WTC11 (cell line): ENCODE results near the gene CALHM4. TPM values are rescaled to one million over a fixed set of nuclear protein-coding genes. Genes with fewer than 3 reads are reported as not detected.

ENCODE experiments used
- ATAC-seq: fragments of 200-7000 bp; cut with Tn5 transposase; 2 replicates; pipeline ENCODE4 v1.10.0; 2021; ENCODE audit warnings: mild to moderate bottlenecking, moderate library complexity
- CTCF ChIA-PET: fragments of 300-600 bp; sonication (Branson Sonifier 250); formaldehyde crosslinking; loops from one replicate; lab custom pipeline; 2021; ENCODE audit warnings: antibody characterized with exemption; lab: Charles Lee
- POLR2A ChIA-PET: fragments of 350-600 bp; sonication (Branson Sonifier 250); formaldehyde crosslinking; loops from one replicate; lab custom pipeline; 2021; ENCODE audit warnings: antibody characterized with exemption; lab: Charles Lee
- DNase-seq: peaks from one replicate; pipeline ENCODE4 v3.0.0; 2021; ENCODE audit warnings: low spot score
- H3K27ac Mint-ChIP-seq: 2 replicates; pipeline ENCODE4 v1.8.0; 2021; ENCODE audit warnings: mixed read lengths
- H3K27me3 Mint-ChIP-seq: 2 replicates; pipeline ENCODE4 v1.8.0; 2021; ENCODE audit warnings: low read depth, mild to moderate bottlenecking, moderate library complexity, mixed read lengths
- H3K36me3 Mint-ChIP-seq: 2 replicates; pipeline ENCODE4 v1.8.0; 2021; ENCODE audit warnings: mixed read lengths
- H3K4me1 Mint-ChIP-seq: 2 replicates; pipeline ENCODE4 v1.8.0; 2022; ENCODE audit warnings: mixed read lengths
- H3K4me3 Mint-ChIP-seq: 2 replicates; pipeline ENCODE4 v1.8.0; 2021; ENCODE audit warnings: mild to moderate bottlenecking, moderate library complexity, mixed read lengths
- H3K9me3 Mint-ChIP-seq: 2 replicates; pipeline ENCODE4 v1.8.0; 2021; ENCODE audit warnings: mixed read lengths
- ATF1 ChIP-seq: sonication (generic); formaldehyde crosslinking; IDR thresholded peaks from 2 replicates; pipeline ENCODE4 v1.8.1; 2023; ENCODE audit warnings: mild to moderate bottlenecking, moderate library complexity, missing genetic modification reagents
- CREB1 ChIP-seq: sonication (generic); formaldehyde crosslinking; IDR thresholded peaks from 2 replicates; pipeline ENCODE4 v1.8.0; 2023; ENCODE audit warnings: mild to moderate bottlenecking, missing genetic modification reagents
- CREM ChIP-seq: sonication (generic); formaldehyde crosslinking; IDR thresholded peaks from 2 replicates; pipeline ENCODE4 v1.8.1; 2022; ENCODE audit warnings: mild to moderate bottlenecking, missing genetic modification reagents, moderate library complexity
- ETV6 ChIP-seq: sonication (generic); formaldehyde crosslinking; IDR thresholded peaks from 2 replicates; pipeline ENCODE4 v1.8.1; 2022; ENCODE audit warnings: mild to moderate bottlenecking, missing genetic modification reagents
- HMGA2 ChIP-seq: fragments of 250-450 bp; sonication (Bioruptor Pico); IDR thresholded peaks from 2 replicates; pipeline ENCODE4 v1.4.0; 2021; ENCODE audit warnings: mild to moderate bottlenecking, moderate library complexity
- NR1H2 ChIP-seq: sonication (generic); formaldehyde crosslinking; IDR thresholded peaks from 2 replicates; pipeline ENCODE4 v1.9.0; 2021; ENCODE audit warnings: mild to moderate bottlenecking, moderate library complexity, missing genetic modification reagents
- RORB ChIP-seq: fragments of 250-450 bp; sonication (Bioruptor Pico); IDR thresholded peaks from 2 replicates; pipeline ENCODE4 v1.9.0; 2021; ENCODE audit warnings: mild to moderate bottlenecking
- TEAD4 ChIP-seq: sonication (generic); formaldehyde crosslinking; IDR thresholded peaks from 2 replicates; pipeline ENCODE4 v1.8.0; 2022; ENCODE audit warnings: mild to moderate bottlenecking, missing genetic modification reagents
- ZNF219 ChIP-seq: sonication (generic); formaldehyde crosslinking; IDR thresholded peaks from 2 replicates; pipeline ENCODE4 v1.8.0; 2023; ENCODE audit warnings: missing genetic modification reagents, mild to moderate bottlenecking, borderline replicate concordance
- ZNF317 ChIP-seq: sonication (generic); formaldehyde crosslinking; IDR thresholded peaks from 2 replicates; pipeline ENCODE4 v1.8.1; 2023; ENCODE audit warnings: low read depth, mild to moderate bottlenecking, moderate library complexity, missing genetic modification reagents, borderline replicate concordance
- total RNA-seq: library from RNA; stranded (reverse); gene quantifications from 3 replicates; pipeline ENCODE4 v1.2.3, GENCODE V29; 2021
- TF ChIP-seq, protein P1 (sequence below): fragments of 200-600 bp; IDR thresholded peaks from 2 replicates; pipeline ENCODE4 v1.8.0; 2022; ENCODE audit warnings: antibody characterized with exemption
- TF ChIP-seq, protein P2 (sequence below): sonication (generic); formaldehyde crosslinking; IDR thresholded peaks from 2 replicates; pipeline ENCODE4 v1.8.1; 2022; ENCODE audit warnings: low read depth, mild to moderate bottlenecking, moderate library complexity, missing genetic modification reagents, borderline replicate concordance
- TF ChIP-seq, protein P3 (sequence below): sonication (generic); formaldehyde crosslinking; IDR thresholded peaks from 2 replicates; pipeline ENCODE4 v1.8.1; 2022; ENCODE audit warnings: missing genetic modification reagents, borderline replicate concordance
- TF ChIP-seq, protein P4 (sequence below): sonication (generic); formaldehyde crosslinking; IDR thresholded peaks from 2 replicates; pipeline ENCODE4 v1.8.1; 2023; ENCODE audit warnings: mild to moderate bottlenecking, missing genetic modification reagents, borderline replicate concordance
- TF ChIP-seq, protein P5 (sequence below): sonication (generic); formaldehyde crosslinking; IDR thresholded peaks from 2 replicates; pipeline ENCODE4 v1.8.1; 2023; ENCODE audit warnings: mild to moderate bottlenecking, missing genetic modification reagents, moderate library complexity
- TF ChIP-seq, protein P6 (sequence below): fragments of 250-450 bp; sonication (Bioruptor Pico); IDR thresholded peaks from 2 replicates; pipeline ENCODE4 v1.8.0; 2021; ENCODE audit warnings: mild to moderate bottlenecking
- TF ChIP-seq, protein P7 (sequence below): sonication (generic); formaldehyde crosslinking; IDR thresholded peaks from 2 replicates; pipeline ENCODE4 v1.8.1; 2022; ENCODE audit warnings: low read depth, missing genetic modification reagents, borderline replicate concordance

The CALHM4 gene
- total RNA-seq, 1 experiment from 2014 or later: not detected

DNA sequence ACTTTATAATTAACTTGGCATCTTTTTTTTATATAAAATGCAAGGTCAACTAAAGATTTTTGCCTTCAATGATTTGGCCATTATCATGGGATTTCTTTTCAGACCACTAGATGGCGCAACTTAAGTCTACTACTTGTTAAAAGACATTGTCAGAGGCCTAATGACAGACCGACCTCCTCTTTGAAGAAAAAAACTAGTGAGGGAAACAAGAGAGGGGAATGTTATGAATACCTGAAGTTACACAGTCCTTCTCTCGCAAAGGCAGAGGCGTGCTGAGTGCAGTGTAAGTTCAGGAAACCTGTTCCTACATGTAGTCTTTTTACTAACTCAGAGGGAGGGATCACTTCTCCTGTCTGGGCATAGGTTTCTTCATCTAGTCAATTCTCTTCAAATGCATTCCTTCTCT, 17.3 kb upstream of the CALHM4 start:
- ChIA-PET CTCF (interaction anchor here (1.2 to 3.8 kb wide), 4 partner anchors 25 to 268 kb away, joined by 4 to 65 read pairs (median 34); partner anchors contain the start of gene CALHM5), POLR2A (no interaction called here)
- Mint-ChIP-seq H3K9me3 (no peaks in the 10 kb centered on the region), H3K36me3 (no peaks in the 10 kb centered on the region), H3K27ac (no peak overlapping the region), H3K27me3 (no peaks in the 10 kb centered on the region)
- ATAC-seq: peak; percentile 33
- TF ChIP-seq, protein P1, sequence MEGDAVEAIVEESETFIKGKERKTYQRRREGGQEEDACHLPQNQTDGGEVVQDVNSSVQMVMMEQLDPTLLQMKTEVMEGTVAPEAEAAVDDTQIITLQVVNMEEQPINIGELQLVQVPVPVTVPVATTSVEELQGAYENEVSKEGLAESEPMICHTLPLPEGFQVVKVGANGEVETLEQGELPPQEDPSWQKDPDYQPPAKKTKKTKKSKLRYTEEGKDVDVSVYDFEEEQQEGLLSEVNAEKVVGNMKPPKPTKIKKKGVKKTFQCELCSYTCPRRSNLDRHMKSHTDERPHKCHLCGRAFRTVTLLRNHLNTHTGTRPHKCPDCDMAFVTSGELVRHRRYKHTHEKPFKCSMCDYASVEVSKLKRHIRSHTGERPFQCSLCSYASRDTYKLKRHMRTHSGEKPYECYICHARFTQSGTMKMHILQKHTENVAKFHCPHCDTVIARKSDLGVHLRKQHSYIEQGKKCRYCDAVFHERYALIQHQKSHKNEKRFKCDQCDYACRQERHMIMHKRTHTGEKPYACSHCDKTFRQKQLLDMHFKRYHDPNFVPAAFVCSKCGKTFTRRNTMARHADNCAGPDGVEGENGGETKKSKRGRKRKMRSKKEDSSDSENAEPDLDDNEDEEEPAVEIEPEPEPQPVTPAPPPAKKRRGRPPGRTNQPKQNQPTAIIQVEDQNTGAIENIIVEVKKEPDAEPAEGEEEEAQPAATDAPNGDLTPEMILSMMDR: peak; percentile 57
- TF ChIP-seq, protein P2, sequence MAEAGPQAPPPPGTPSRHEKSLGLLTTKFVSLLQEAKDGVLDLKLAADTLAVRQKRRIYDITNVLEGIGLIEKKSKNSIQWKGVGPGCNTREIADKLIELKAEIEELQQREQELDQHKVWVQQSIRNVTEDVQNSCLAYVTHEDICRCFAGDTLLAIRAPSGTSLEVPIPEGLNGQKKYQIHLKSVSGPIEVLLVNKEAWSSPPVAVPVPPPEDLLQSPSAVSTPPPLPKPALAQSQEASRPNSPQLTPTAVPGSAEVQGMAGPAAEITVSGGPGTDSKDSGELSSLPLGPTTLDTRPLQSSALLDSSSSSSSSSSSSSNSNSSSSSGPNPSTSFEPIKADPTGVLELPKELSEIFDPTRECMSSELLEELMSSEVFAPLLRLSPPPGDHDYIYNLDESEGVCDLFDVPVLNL: no peak
- TF ChIP-seq, all 79 proteins: peak for 1
- no peak overlapping the region for H3K4me3 Mint-ChIP-seq
- DNase-seq: no peak
- peaks cover 23% of the 10 kb centered on the region for H3K4me1 Mint-ChIP-seq

DNA sequence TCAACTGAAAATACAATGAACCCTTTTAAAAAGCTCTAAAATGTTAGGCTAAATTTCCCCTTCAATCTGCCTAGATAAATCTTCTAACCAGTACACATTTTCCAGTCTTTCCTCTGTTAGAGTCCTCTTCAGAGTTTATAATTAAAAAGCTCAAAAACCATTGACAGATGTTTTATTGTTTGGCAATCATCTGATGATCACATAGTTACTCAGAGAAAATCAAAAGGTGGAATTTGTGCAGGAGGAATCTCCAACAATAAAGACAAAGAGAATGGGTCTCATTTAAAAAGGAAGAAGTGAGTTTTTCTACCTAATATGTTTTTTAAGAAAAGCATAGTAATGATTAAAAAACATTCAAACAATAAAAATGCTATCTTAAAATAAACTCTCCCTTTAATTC, 11.1 kb upstream of the CALHM4 start:
- ChIA-PET CTCF (interaction anchor here (0.7 to 2.2 kb wide), 3 partner anchors 18 to 255 kb away, joined by 3 to 8 read pairs (median 8); no protein-coding TSS in a partner anchor), POLR2A (interaction anchor here (0.7 kb wide), 1 partner anchor 9 kb away, joined by 3 read pairs; no protein-coding TSS in a partner anchor)
- Mint-ChIP-seq H3K9me3 (no peaks in the 10 kb centered on the region), H3K36me3 (no peaks in the 10 kb centered on the region), H3K27ac (no peak overlapping the region), H3K4me3 (no peak overlapping the region), H3K27me3 (no peaks in the 10 kb centered on the region), H3K4me1 (peaks cover 4% of the 10 kb centered on the region)
- DNase-seq (no peak), ATAC-seq (no peak)
- TF ChIP-seq ZNF219 (CRISPR knock-in tag) (no peak), ZNF317 (no peak), TEAD4 (no peak), CREB1 (no peak), NR1H2 (CRISPR knock-in tag) (no peak), CREM (CRISPR knock-in tag) (no peak), ATF1 (no peak), ETV6 (CRISPR knock-in tag) (no peak), HMGA2 (CRISPR knock-in tag) (no peak), RORB (no peak)
- TF ChIP-seq, protein P3, sequence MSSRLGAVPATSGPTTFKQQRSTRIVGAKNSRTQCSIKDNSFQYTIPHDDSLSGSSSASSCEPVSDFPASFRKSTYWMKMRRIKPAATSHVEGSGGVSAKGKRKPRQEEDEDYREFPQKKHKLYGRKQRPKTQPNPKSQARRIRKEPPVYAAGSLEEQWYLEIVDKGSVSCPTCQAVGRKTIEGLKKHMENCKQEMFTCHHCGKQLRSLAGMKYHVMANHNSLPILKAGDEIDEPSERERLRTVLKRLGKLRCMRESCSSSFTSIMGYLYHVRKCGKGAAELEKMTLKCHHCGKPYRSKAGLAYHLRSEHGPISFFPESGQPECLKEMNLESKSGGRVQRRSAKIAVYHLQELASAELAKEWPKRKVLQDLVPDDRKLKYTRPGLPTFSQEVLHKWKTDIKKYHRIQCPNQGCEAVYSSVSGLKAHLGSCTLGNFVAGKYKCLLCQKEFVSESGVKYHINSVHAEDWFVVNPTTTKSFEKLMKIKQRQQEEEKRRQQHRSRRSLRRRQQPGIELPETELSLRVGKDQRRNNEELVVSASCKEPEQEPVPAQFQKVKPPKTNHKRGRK (CRISPR knock-in tag): no peak
- TF ChIP-seq, protein P4, sequence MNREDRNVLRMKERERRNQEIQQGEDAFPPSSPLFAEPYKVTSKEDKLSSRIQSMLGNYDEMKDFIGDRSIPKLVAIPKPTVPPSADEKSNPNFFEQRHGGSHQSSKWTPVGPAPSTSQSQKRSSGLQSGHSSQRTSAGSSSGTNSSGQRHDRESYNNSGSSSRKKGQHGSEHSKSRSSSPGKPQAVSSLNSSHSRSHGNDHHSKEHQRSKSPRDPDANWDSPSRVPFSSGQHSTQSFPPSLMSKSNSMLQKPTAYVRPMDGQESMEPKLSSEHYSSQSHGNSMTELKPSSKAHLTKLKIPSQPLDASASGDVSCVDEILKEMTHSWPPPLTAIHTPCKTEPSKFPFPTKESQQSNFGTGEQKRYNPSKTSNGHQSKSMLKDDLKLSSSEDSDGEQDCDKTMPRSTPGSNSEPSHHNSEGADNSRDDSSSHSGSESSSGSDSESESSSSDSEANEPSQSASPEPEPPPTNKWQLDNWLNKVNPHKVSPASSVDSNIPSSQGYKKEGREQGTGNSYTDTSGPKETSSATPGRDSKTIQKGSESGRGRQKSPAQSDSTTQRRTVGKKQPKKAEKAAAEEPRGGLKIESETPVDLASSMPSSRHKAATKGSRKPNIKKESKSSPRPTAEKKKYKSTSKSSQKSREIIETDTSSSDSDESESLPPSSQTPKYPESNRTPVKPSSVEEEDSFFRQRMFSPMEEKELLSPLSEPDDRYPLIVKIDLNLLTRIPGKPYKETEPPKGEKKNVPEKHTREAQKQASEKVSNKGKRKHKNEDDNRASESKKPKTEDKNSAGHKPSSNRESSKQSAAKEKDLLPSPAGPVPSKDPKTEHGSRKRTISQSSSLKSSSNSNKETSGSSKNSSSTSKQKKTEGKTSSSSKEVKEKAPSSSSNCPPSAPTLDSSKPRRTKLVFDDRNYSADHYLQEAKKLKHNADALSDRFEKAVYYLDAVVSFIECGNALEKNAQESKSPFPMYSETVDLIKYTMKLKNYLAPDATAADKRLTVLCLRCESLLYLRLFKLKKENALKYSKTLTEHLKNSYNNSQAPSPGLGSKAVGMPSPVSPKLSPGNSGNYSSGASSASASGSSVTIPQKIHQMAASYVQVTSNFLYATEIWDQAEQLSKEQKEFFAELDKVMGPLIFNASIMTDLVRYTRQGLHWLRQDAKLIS (CRISPR knock-in tag): no peak
- TF ChIP-seq, protein P5, sequence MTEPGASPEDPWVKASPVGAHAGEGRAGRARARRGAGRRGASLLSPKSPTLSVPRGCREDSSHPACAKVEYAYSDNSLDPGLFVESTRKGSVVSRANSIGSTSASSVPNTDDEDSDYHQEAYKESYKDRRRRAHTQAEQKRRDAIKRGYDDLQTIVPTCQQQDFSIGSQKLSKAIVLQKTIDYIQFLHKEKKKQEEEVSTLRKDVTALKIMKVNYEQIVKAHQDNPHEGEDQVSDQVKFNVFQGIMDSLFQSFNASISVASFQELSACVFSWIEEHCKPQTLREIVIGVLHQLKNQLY (CRISPR knock-in tag): no peak
- TF ChIP-seq, protein P1: no peak
- TF ChIP-seq, protein P6, sequence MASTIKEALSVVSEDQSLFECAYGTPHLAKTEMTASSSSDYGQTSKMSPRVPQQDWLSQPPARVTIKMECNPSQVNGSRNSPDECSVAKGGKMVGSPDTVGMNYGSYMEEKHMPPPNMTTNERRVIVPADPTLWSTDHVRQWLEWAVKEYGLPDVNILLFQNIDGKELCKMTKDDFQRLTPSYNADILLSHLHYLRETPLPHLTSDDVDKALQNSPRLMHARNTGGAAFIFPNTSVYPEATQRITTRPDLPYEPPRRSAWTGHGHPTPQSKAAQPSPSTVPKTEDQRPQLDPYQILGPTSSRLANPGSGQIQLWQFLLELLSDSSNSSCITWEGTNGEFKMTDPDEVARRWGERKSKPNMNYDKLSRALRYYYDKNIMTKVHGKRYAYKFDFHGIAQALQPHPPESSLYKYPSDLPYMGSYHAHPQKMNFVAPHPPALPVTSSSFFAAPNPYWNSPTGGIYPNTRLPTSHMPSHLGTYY (CRISPR knock-in tag): no peak
- TF ChIP-seq, protein P7, sequence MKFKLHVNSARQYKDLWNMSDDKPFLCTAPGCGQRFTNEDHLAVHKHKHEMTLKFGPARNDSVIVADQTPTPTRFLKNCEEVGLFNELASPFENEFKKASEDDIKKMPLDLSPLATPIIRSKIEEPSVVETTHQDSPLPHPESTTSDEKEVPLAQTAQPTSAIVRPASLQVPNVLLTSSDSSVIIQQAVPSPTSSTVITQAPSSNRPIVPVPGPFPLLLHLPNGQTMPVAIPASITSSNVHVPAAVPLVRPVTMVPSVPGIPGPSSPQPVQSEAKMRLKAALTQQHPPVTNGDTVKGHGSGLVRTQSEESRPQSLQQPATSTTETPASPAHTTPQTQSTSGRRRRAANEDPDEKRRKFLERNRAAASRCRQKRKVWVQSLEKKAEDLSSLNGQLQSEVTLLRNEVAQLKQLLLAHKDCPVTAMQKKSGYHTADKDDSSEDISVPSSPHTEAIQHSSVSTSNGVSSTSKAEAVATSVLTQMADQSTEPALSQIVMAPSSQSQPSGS (CRISPR knock-in tag): no peak
- TF ChIP-seq, protein P2: no peak
